H1 (cell line): ENCODE results near the gene CCT3.

ENCODE experiments used
- CHD2 ChIP-seq: IDR thresholded peaks from 2 replicates; pipeline ENCODE4 v1.6.1; 2012; ENCODE audit warnings: low read length, improper control_type of control experiment
- EP300 ChIP-seq, 2 experiments: IDR thresholded peaks; 1 replicate in 1 of 2; 2 replicates in 1 of 2; pipeline ENCODE4 v1.6.1; 2011 to 2012; ENCODE audit warnings: low read depth in 2 of 2, low read length in 2 of 2, mild to moderate bottlenecking in 2 of 2, borderline replicate concordance in 1 of 2, inconsistent platforms in 1 of 2, moderate library complexity in 1 of 2
- HDAC6 ChIP-seq: IDR thresholded peaks from one replicate; pipeline ENCODE4 v1.7.1; 2012; ENCODE audit warnings: low read depth, mild to moderate bottlenecking, inconsistent platforms, low read length, moderate library complexity
- JUND ChIP-seq: IDR thresholded peaks from 2 replicates; pipeline ENCODE4 v1.6.1; 2011; ENCODE audit warnings: mild to moderate bottlenecking, improper control_type of control experiment, low read length
- POLR2A ChIP-seq, 2 experiments: IDR thresholded peaks; 1 replicate in 1 of 2; 2 replicates in 1 of 2; pipeline ENCODE4 v1.6.1; 2011; ENCODE audit warnings: low read depth in 2 of 2, low read length in 2 of 2, mild to moderate bottlenecking in 2 of 2; ENCODE audit errors: control extremely low read depth in 1 of 2
- SP1 ChIP-seq: IDR thresholded peaks from 2 replicates; pipeline ENCODE4 v1.6.1; 2011; ENCODE audit warnings: low read depth, low read length
- SRF ChIP-seq: IDR thresholded peaks from 2 replicates; pipeline ENCODE4 v1.6.1; 2011; ENCODE audit warnings: mild to moderate bottlenecking, low read depth, low read length, moderate library complexity
- SUZ12 ChIP-seq: fragments of 200-600 bp; sonication (generic); IDR thresholded peaks from 2 replicates; pipeline ENCODE4 v1.6.1; 2012; ENCODE audit warnings: mild to moderate bottlenecking, inconsistent platforms, low read length, moderate library complexity, mixed read lengths
- TAF1 ChIP-seq: IDR thresholded peaks from 2 replicates; pipeline ENCODE4 v1.6.1; 2011; ENCODE audit warnings: mild to moderate bottlenecking, low read depth, low read length
- TF ChIP-seq, protein P1 (sequence below), 3 experiments: IDR thresholded peaks; 1 replicate in 2 of 3; 2 replicates in 1 of 3; pipeline versions ENCODE4 v1.5.1 to v1.6.1; 2011; ENCODE audit warnings: low read length in 3 of 3, mild to moderate bottlenecking in 3 of 3, inconsistent platforms in 2 of 3, low read depth in 1 of 3, moderate library complexity in 1 of 3; ENCODE audit not compliant: insufficient read depth in 1 of 3; ENCODE audit errors: control extremely low read depth in 1 of 3

DNA sequence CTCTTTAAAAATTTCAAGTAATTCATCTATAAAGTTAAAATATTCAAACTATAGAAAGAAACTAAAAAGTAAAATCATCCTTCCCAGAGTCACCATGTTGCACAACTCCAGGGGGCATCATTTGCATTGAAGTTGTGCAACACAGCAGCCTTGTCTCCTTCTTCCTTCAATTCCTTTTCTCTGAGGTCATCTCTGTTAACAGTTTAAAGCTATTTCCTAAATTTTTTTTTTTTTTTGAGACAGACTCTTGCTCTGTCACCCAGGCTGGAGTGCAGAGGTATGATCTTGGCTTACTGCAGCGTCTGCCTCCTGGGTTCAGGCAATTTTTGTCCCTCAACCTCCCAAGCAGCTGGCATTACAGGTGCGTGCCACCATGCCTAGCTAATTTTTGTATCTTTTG lies 38.1 kb upstream of the CCT3 start:
- TF ChIP-seq TAF1: no peak
- no peak for TF ChIP-seq POLR2A (IDR thresholded peaks at IDR 0.05; ENCODE audit: control extremely low read depth in 1 of 2, low read depth in 2 of 2, low read length in 2 of 2)
- no peak for TF ChIP-seq SUZ12
- no peak for TF ChIP-seq EP300 (IDR thresholded peaks at IDR 0.05; ENCODE audit: borderline replicate concordance in 1 of 2, low read depth in 2 of 2, low read length in 2 of 2)
- TF ChIP-seq HDAC6: no peak
- TF ChIP-seq, protein P1, sequence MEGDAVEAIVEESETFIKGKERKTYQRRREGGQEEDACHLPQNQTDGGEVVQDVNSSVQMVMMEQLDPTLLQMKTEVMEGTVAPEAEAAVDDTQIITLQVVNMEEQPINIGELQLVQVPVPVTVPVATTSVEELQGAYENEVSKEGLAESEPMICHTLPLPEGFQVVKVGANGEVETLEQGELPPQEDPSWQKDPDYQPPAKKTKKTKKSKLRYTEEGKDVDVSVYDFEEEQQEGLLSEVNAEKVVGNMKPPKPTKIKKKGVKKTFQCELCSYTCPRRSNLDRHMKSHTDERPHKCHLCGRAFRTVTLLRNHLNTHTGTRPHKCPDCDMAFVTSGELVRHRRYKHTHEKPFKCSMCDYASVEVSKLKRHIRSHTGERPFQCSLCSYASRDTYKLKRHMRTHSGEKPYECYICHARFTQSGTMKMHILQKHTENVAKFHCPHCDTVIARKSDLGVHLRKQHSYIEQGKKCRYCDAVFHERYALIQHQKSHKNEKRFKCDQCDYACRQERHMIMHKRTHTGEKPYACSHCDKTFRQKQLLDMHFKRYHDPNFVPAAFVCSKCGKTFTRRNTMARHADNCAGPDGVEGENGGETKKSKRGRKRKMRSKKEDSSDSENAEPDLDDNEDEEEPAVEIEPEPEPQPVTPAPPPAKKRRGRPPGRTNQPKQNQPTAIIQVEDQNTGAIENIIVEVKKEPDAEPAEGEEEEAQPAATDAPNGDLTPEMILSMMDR (IDR thresholded peaks at IDR 0.05; ENCODE audit: control extremely low read depth in 1 of 3, insufficient read depth in 1 of 3, low read depth in 1 of 3, low read length in 3 of 3): no peak
- TF ChIP-seq SRF: no peak
- 0 out of 2 replicates have a peak, but pooled peaks have one; percentile 19 for TF ChIP-seq JUND
- TF ChIP-seq SP1: no peak
- TF ChIP-seq CHD2: no peak
